SK-N-SH (cell line): ENCODE data around the gene S100A10.
A peak's percentile ranks its signal among the peaks of the same experiment; 100 is the strongest.

ENCODE experiments used
- EP300 ChIP-seq, 2 experiments: IDR thresholded peaks; 2 replicates each; pipeline versions ENCODE4 v1.4.0 to v1.6.1; 2012; ENCODE audit warnings: borderline replicate concordance in 1 of 2, low read depth in 1 of 2, low read length in 1 of 2
- MXI1 ChIP-seq: IDR thresholded peaks from 2 replicates; pipeline ENCODE4 v1.6.1; 2012; ENCODE audit warnings: mild to moderate bottlenecking, low read depth, low read length, improper control_type of control experiment
- POLR2AphosphoS5 ChIP-seq: IDR thresholded peaks from 2 replicates; pipeline ENCODE4 v1.6.1; 2012; ENCODE audit warnings: low read depth, low read length
- TF ChIP-seq, protein P1 (sequence below): IDR thresholded peaks from 2 replicates; pipeline ENCODE4 v1.4.0; 2012; ENCODE audit warnings: low read depth, borderline replicate concordance
- TF ChIP-seq, protein P2 (sequence below): fragments of 200-600 bp; sonication (generic); IDR thresholded peaks from 2 replicates; pipeline ENCODE4 v1.6.1; 2017; ENCODE audit warnings: antibody characterized with exemption, mild to moderate bottlenecking, moderate library complexity

GRCh38 chr1:151989211-151989862, 4.3 kb downstream of the S100A10 start:
- TF ChIP-seq EP300 (IDR thresholded peaks at IDR 0.05; ENCODE audit: borderline replicate concordance in 1 of 2, low read depth in 1 of 2, low read length in 1 of 2) (peak in 1 of 2 experiments; percentile 59; a peak in 1 of 4 replicates), POLR2AphosphoS5 (peak; percentile 66; the same call in 1 of the 2 replicates), MXI1 (no peak)
- TF ChIP-seq, protein P1, sequence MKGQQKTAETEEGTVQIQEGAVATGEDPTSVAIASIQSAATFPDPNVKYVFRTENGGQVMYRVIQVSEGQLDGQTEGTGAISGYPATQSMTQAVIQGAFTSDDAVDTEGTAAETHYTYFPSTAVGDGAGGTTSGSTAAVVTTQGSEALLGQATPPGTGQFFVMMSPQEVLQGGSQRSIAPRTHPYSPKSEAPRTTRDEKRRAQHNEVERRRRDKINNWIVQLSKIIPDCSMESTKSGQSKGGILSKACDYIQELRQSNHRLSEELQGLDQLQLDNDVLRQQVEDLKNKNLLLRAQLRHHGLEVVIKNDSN, result no peak
- TF ChIP-seq, protein P2, sequence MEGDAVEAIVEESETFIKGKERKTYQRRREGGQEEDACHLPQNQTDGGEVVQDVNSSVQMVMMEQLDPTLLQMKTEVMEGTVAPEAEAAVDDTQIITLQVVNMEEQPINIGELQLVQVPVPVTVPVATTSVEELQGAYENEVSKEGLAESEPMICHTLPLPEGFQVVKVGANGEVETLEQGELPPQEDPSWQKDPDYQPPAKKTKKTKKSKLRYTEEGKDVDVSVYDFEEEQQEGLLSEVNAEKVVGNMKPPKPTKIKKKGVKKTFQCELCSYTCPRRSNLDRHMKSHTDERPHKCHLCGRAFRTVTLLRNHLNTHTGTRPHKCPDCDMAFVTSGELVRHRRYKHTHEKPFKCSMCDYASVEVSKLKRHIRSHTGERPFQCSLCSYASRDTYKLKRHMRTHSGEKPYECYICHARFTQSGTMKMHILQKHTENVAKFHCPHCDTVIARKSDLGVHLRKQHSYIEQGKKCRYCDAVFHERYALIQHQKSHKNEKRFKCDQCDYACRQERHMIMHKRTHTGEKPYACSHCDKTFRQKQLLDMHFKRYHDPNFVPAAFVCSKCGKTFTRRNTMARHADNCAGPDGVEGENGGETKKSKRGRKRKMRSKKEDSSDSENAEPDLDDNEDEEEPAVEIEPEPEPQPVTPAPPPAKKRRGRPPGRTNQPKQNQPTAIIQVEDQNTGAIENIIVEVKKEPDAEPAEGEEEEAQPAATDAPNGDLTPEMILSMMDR, result no peak
